Keratinocyte (primary cell): ENCODE results near the gene LAMA3.

ENCODE experiments used
- EZH2 ChIP-seq: IDR thresholded peaks from one replicate; pipeline ENCODE4 v1.6.1; 2012; ENCODE audit warnings: inconsistent platforms, mild to moderate bottlenecking, low read length, moderate library complexity
- TF ChIP-seq, protein P1 (sequence below), 3 experiments: IDR thresholded peaks in 1 of 3; conservative IDR thresholded peaks in 1 of 3; optimal IDR thresholded peaks in 1 of 3; 2 replicates in 2 of 3; 3 replicates in 1 of 3; pipeline versions ENCODE3 to v1.5.1; 2011; ENCODE audit warnings: low read length in 3 of 3, mild to moderate bottlenecking in 3 of 3, moderate library complexity in 2 of 3, control low read depth in 1 of 3, inconsistent platforms in 1 of 3; ENCODE audit not compliant: insufficient read depth in 2 of 3; ENCODE audit errors: extremely low read depth in 1 of 3

DNA sequence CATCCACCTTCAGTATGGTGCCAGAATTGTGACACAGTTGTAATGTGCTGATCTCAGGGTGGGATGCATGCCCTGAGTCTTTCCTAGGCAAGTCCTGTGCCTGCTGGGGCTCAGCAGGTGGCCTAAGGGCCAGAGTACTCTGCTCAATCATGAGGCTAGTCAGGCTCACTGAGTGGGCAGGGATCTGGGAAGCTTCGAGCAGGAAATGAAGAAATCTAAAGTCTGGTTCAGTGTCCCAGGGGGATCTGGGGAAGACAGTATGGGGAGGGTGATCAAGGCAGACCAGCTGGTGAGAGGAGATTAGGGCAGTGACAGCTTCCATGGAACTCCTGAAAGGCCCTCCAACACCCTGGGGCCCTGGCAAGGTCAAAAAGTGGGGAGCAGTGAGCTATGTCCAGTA is 17.7 kb upstream of the LAMA3 start:
- TF ChIP-seq, protein P1, sequence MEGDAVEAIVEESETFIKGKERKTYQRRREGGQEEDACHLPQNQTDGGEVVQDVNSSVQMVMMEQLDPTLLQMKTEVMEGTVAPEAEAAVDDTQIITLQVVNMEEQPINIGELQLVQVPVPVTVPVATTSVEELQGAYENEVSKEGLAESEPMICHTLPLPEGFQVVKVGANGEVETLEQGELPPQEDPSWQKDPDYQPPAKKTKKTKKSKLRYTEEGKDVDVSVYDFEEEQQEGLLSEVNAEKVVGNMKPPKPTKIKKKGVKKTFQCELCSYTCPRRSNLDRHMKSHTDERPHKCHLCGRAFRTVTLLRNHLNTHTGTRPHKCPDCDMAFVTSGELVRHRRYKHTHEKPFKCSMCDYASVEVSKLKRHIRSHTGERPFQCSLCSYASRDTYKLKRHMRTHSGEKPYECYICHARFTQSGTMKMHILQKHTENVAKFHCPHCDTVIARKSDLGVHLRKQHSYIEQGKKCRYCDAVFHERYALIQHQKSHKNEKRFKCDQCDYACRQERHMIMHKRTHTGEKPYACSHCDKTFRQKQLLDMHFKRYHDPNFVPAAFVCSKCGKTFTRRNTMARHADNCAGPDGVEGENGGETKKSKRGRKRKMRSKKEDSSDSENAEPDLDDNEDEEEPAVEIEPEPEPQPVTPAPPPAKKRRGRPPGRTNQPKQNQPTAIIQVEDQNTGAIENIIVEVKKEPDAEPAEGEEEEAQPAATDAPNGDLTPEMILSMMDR (optimal IDR thresholded peaks at IDR 0.05 in 1 of 3, IDR thresholded peaks at IDR 0.05 in 1 of 3, conservative IDR thresholded peaks at IDR 0.05 in 1 of 3; ENCODE audit: extremely low read depth in 1 of 3, insufficient read depth in 2 of 3, low read length in 3 of 3) = no peak
- TF ChIP-seq EZH2 = no peak
